Measurements from ENCODE around the gene SNUPN. TPM values are rescaled to one million over a fixed set of nuclear protein-coding genes. Genes with fewer than 3 reads are reported as not detected.
"Not testable (repeated sequence)": the region's sequence is repeated elsewhere in the genome, so short reads cannot be mapped to it uniquely, and the experiment has no call there.

The SNUPN gene
- polyA plus RNA-seq, 1 experiment = 25.4 TPM

GRCh38 chr15:75639191-75639708, 13.7 kb upstream of the SNUPN start:
- no peaks in the 10 kb centered on the region for H3K36me3 ChIP-seq (ENCODE audit: control insufficient read depth, insufficient read depth, low read length)
- no peaks in the 10 kb centered on the region for H3K27me3 ChIP-seq (ENCODE audit: control insufficient read depth, insufficient read depth, low read length)
- TF ChIP-seq CTCF (IDR thresholded peaks at IDR 0.05; ENCODE audit: insufficient read depth, low read depth, low read length) = no peak
- no peak for DNase-seq (ENCODE audit: low read depth)
- peak overlapping the region; percentile 84 for H3K4me3 ChIP-seq (ENCODE audit: low read depth, low read length)
- ChIA-PET POLR2A (no interaction called here), CTCF (interaction anchor here (0.8 to 4.1 kb wide), 13 partner anchors 8 to 185 kb away, joined by 3 to 30 read pairs (median 8); partner anchors contain the start of genes SNUPN and SNX33)

- Histone ChIP-seq H3K27me3 (ENCODE audit: control insufficient read depth, insufficient read depth, low read length) (no peaks in the 10 kb centered on the region), H3K36me3 (ENCODE audit: control insufficient read depth, insufficient read depth, low read length) (no peaks in the 10 kb centered on the region), H3K4me3 (ENCODE audit: low read depth, low read length) (no peak overlapping the region)
- TF ChIP-seq CTCF (IDR thresholded peaks at IDR 0.05; ENCODE audit: insufficient read depth, low read depth, low read length) = no peak
- ChIA-PET CTCF (interaction anchor here (1.0 to 4.1 kb wide), 10 partner anchors 11 to 230 kb away, joined by 3 to 30 read pairs (median 8); partner anchors contain the start of gene SNUPN), POLR2A (no interaction called here)
- DNase-seq (ENCODE audit: low read depth) = no peak
Observed at GRCh38 chr15:75637245-75638009, 11.9 kb upstream of the SNUPN start.

GRCh38 chr15:75636026-75636425, 10.5 kb upstream of the SNUPN start:
- H3K27me3 ChIP-seq (ENCODE audit: control insufficient read depth, insufficient read depth, low read length) = no peaks in the 10 kb centered on the region
- no peak for TF ChIP-seq CTCF (IDR thresholded peaks at IDR 0.05; ENCODE audit: insufficient read depth, low read depth, low read length)
- no peak overlapping the region for H3K4me3 ChIP-seq (ENCODE audit: low read depth, low read length)
- no peak for DNase-seq (ENCODE audit: low read depth)
- ChIA-PET POLR2A (no interaction called here), CTCF (interaction anchor here (4.1 kb wide), 1 partner anchor 50 kb away, joined by 11 read pairs; no protein-coding TSS in a partner anchor)
- no peaks in the 10 kb centered on the region for H3K36me3 ChIP-seq (ENCODE audit: control insufficient read depth, insufficient read depth, low read length)

- H3K27me3 ChIP-seq (ENCODE audit: control insufficient read depth, insufficient read depth, low read length); DNase-seq (ENCODE audit: low read depth); H3K36me3 ChIP-seq (ENCODE audit: control insufficient read depth, insufficient read depth, low read length); H3K4me3 ChIP-seq (ENCODE audit: low read depth, low read length); POLR2A ChIA-PET: not testable (repeated sequence)
- CTCF ChIA-PET = interaction anchor here (1.6 to 1.8 kb wide), 2 partner anchors 14 to 168 kb away, joined by 5 to 8 read pairs; partner anchors contain the start of gene SNX33
Observed at GRCh38 chr15:75633922-75634321, 8.4 kb upstream of the SNUPN start.

GRCh38 chr15:75631935-75632334, 6.4 kb upstream of the SNUPN start:
- POLR2A ChIA-PET = interaction anchor here (0.6 kb wide), 1 partner anchor 21 kb away, joined by 3 read pairs; no protein-coding TSS in a partner anchor
- Histone ChIP-seq H3K36me3 (ENCODE audit: control insufficient read depth, insufficient read depth, low read length) (no peaks in the 10 kb centered on the region), H3K4me3 (ENCODE audit: low read depth, low read length) (no peak overlapping the region), H3K27me3 (ENCODE audit: control insufficient read depth, insufficient read depth, low read length) (no peaks in the 10 kb centered on the region)
- no peak for TF ChIP-seq CTCF (IDR thresholded peaks at IDR 0.05; ENCODE audit: insufficient read depth, low read depth, low read length)
- no peak for DNase-seq (ENCODE audit: low read depth)
- CTCF ChIA-PET = no interaction called here

Measured in BJ (cell line).